MM.1S (cell line): ENCODE results near the gene OR4M1.

Experiments used
- DNase-seq: peaks from one replicate; pipeline ENCODE4 v3.0.0-alpha.2; 2015
- H2AFZ ChIP-seq: fragments of 300-600 bp; sonication (generic); 2 replicates; pipeline ENCODE4 v1.6.0; 2016; ENCODE audit warnings: antibody characterized with exemption, low read length
- H3F3A ChIP-seq: fragments of 300-600 bp; sonication (generic); 2 replicates; pipeline ENCODE4 v1.6.1; 2016; ENCODE audit warnings: mild to moderate bottlenecking, antibody characterized with exemption, low read length, moderate library complexity, mixed read lengths; ENCODE audit not compliant: insufficient read depth
- H3K27ac ChIP-seq: fragments of 300-600 bp; sonication (generic); 2 replicates; pipeline ENCODE4 v1.5.1; 2016; ENCODE audit warnings: mild to moderate bottlenecking, low read length
- H3K27me3 ChIP-seq: fragments of 300-600 bp; sonication (generic); replicated peaks from 2 replicates; pipeline ENCODE4 v1.6.0; 2016; ENCODE audit warnings: low read length; ENCODE audit not compliant: insufficient read depth
- H3K36me3 ChIP-seq: fragments of 300-600 bp; sonication (generic); replicated peaks from 2 replicates; pipeline ENCODE4 v1.6.1; 2016; ENCODE audit warnings: mild to moderate bottlenecking, low read length, mixed read lengths; ENCODE audit not compliant: insufficient read depth
- H3K4me1 ChIP-seq: fragments of 300-600 bp; sonication (generic); 2 replicates; pipeline ENCODE4 v1.6.1; 2016; ENCODE audit warnings: low read length, mixed read lengths
- H3K4me2 ChIP-seq: fragments of 300-600 bp; sonication (generic); 2 replicates; pipeline ENCODE4 v1.6.0; 2016; ENCODE audit warnings: low read depth, low read length
- H3K4me3 ChIP-seq: fragments of 300-600 bp; sonication (generic); 2 replicates; pipeline ENCODE4 v1.5.1; 2016; ENCODE audit warnings: low read length, mixed read lengths
- H3K79me2 ChIP-seq: fragments of 300-600 bp; sonication (generic); 2 replicates; pipeline ENCODE4 v1.6.1; 2016; ENCODE audit warnings: mixed run types, low read length, mixed read lengths
- H3K9ac ChIP-seq: fragments of 300-600 bp; sonication (generic); 2 replicates; pipeline ENCODE4 v1.6.1; 2016; ENCODE audit warnings: low read length, mixed read lengths
- H3K9me2 ChIP-seq: fragments of 300-600 bp; sonication (generic); replicated peaks from 2 replicates; pipeline ENCODE4 v1.6.1; 2016; ENCODE audit warnings: mild to moderate bottlenecking, low read length, mixed read lengths; ENCODE audit not compliant: insufficient read depth
- H3K9me3 ChIP-seq: fragments of 300-600 bp; sonication (generic); replicated peaks from 2 replicates; pipeline ENCODE4 v1.6.1; 2016; ENCODE audit warnings: mild to moderate bottlenecking, low read length, mixed read lengths; ENCODE audit not compliant: insufficient read depth
- H4K20me1 ChIP-seq: fragments of 300-600 bp; sonication (generic); 2 replicates; pipeline ENCODE4 v1.6.1; 2016; ENCODE audit warnings: mild to moderate bottlenecking, low read length, moderate library complexity, mixed read lengths; ENCODE audit not compliant: insufficient read depth
- CTCF ChIP-seq: fragments of 300-600 bp; sonication (generic); IDR thresholded peaks from 2 replicates; pipeline ENCODE4 v1.5.1; 2016; ENCODE audit warnings: antibody characterized with exemption, low read length, mixed read lengths
- EZH2 ChIP-seq: fragments of 300-600 bp; sonication (generic); optimal IDR thresholded peaks from 2 replicates; pipeline ENCODE3; 2017; ENCODE audit warnings: low read depth, mild to moderate bottlenecking, antibody characterized with exemption, low read length, mixed read lengths
- EZH2phosphoT487 ChIP-seq: fragments of 300-600 bp; sonication (generic); IDR thresholded peaks from 2 replicates; pipeline ENCODE4 v1.6.1; 2018; ENCODE audit warnings: antibody characterized with exemption, low read length

Gene OR4M1

GRCh38 chr14:19828314-19828713 lies 55.0 kb downstream of the OR4M1 start:
- no peak overlapping the region for H2AFZ ChIP-seq
- H3K9ac ChIP-seq: no peak overlapping the region
- no peaks in the 10 kb centered on the region for H3K4me1 ChIP-seq
- no peak overlapping the region for H3K4me3 ChIP-seq
- no peaks in the 10 kb centered on the region for H3K9me3 ChIP-seq
- H3F3A ChIP-seq: no peaks in the 10 kb centered on the region
- H3K4me2 ChIP-seq: no peak overlapping the region
- H3K27me3 ChIP-seq: no peaks in the 10 kb centered on the region
- no peaks in the 10 kb centered on the region for H3K79me2 ChIP-seq
- TF ChIP-seq EZH2 (no peak), CTCF (no peak), EZH2phosphoT487 (no peak)
- no peak for DNase-seq
- H4K20me1 ChIP-seq: no peaks in the 10 kb centered on the region
- H3K36me3 ChIP-seq: no peaks in the 10 kb centered on the region
- H3K27ac ChIP-seq: no peak overlapping the region
- no peaks in the 10 kb centered on the region for H3K9me2 ChIP-seq
